Measurements from ENCODE around the gene UFSP2.
A peak's percentile ranks its signal among the peaks of the same experiment; 100 is the strongest.

UFSP2 gene

DNA sequence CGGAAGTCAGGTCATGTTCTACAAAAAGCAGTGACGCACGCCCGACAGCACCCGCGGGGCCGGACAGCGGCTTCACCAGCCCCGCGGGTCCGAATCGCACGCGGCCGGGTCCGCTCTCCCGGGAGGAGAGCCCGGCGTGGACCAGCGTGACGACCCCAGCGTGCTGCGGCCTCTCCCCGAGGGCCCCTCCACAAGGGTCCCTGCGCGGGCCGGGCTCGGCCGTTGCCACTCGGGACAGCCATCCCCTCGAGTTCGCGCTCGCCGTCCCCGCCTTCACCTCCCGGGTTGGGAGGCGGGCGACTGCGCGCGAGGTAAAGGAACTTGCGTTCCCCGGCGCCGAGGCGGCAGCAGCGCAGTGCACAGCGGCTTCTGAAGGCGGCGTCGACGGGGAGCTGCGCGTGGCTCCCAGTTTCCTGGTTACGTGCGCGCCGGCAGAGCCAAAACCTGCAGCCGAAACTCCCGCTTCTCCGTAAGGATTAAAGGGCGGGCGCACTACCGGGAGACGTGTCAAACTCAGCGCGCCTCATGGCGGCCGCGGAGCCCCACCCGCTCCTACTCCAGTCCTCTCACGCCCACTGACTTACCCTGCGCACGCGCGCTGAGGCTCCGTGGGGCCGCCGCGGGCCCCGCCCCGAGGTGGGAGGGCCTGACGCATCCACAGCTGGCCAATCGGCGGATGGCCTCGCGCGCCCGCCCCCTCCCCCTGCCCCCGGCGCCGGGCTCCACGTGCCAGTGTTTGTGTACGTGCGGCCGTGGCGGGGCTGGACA is 29.6 kb downstream of the UFSP2 start:
- H3K9me3 ChIP-seq (ENCODE audit: insufficient read depth, low read length) = no peaks in the 10 kb centered on the region
- peak overlapping the region; percentile 84 for H3K9ac ChIP-seq (ENCODE audit: low read length)
- no peak for TF ChIP-seq EZH2phosphoT487 (conservative IDR thresholded peaks at IDR 0.05; ENCODE audit: low read length)
- TF ChIP-seq, protein P1, sequence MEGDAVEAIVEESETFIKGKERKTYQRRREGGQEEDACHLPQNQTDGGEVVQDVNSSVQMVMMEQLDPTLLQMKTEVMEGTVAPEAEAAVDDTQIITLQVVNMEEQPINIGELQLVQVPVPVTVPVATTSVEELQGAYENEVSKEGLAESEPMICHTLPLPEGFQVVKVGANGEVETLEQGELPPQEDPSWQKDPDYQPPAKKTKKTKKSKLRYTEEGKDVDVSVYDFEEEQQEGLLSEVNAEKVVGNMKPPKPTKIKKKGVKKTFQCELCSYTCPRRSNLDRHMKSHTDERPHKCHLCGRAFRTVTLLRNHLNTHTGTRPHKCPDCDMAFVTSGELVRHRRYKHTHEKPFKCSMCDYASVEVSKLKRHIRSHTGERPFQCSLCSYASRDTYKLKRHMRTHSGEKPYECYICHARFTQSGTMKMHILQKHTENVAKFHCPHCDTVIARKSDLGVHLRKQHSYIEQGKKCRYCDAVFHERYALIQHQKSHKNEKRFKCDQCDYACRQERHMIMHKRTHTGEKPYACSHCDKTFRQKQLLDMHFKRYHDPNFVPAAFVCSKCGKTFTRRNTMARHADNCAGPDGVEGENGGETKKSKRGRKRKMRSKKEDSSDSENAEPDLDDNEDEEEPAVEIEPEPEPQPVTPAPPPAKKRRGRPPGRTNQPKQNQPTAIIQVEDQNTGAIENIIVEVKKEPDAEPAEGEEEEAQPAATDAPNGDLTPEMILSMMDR (IDR thresholded peaks at IDR 0.05; ENCODE audit: insufficient read depth, low read length, poor library complexity, severe bottlenecking) = no peak
- H3K79me2 ChIP-seq (ENCODE audit: insufficient read depth, low read length) = no peaks in the 10 kb centered on the region
- no peaks in the 10 kb centered on the region for H3K27me3 ChIP-seq (ENCODE audit: low read length)
- peak overlapping the region; percentile 77 for H3K4me3 ChIP-seq (ENCODE audit: insufficient read depth, low read length, poor library complexity, severe bottlenecking)
- H3F3A ChIP-seq (ENCODE audit: insufficient read depth) = peaks cover 31% of the 10 kb centered on the region
- no peaks in the 10 kb centered on the region for H4K20me1 ChIP-seq (ENCODE audit: low read depth, low read length)
- H3K27ac ChIP-seq (ENCODE audit: low read depth, low read length) = peak overlapping the region; percentile 64
- H3K4me2 ChIP-seq (ENCODE audit: low read depth, low read length, poor library complexity, severe bottlenecking) = peak overlapping the region; percentile 95
- H3K36me3 ChIP-seq (ENCODE audit: low read length) = peaks cover 17% of the 10 kb centered on the region
- H2AFZ ChIP-seq (ENCODE audit: low read depth, low read length, severe bottlenecking) = peak overlapping the region; percentile 77
- no peaks in the 10 kb centered on the region for H3K9me2 ChIP-seq (replicated peaks; ENCODE audit: insufficient read depth, low read length)

DNA sequence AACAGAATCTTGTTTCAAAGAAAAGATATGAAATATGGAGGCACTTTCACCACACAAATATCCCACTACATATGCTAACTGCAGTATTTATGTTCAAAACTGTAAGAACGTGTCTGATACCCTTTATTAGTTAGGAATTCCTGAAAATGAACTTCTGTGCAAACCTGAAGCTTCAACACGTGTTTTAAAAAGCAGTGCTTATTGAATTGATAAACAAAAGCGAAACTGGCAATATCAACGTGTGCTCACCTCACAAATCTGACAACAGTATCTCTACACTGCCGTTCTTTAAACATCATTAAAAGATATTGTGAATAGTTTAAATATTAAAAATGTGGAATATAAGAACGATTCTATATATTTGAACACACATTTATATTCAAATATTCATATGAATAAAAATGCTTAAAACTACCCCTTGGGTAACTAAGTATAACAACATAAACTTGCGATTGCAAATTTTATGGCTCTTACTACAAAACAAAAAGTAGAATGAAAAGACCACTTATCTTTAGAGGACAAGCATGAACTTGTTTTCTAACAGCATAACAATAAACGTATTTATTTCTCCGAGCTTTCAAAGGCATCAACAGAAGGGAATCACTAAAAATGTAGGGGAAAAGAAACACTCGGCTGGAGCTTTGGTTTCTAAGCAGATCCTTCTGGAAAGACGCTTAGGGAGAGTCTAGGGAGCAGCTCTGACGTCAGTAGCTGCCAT is 30.4 kb downstream of the UFSP2 start, which contains the start of gene LRP2BP:
Gene LRP2BP (minus strand): TSS at position 687 of the 718 bp plus-strand sequence. CDS start 17,738 bp downstream, outside the sequence.
- H2AFZ ChIP-seq (ENCODE audit: low read depth, low read length, severe bottlenecking) = peak within 1 kb of the TSS; percentile 77
- H3K27ac ChIP-seq (ENCODE audit: low read depth, low read length) = peak within 1 kb of the TSS; percentile 64
- no peaks in the 10 kb centered on the region for H3K27me3 ChIP-seq (ENCODE audit: low read length)
- H3K9ac ChIP-seq (ENCODE audit: low read length) = peak within 1 kb of the TSS; percentile 84
- peak within 1 kb of the TSS; percentile 95 for H3K4me2 ChIP-seq (ENCODE audit: low read depth, low read length, poor library complexity, severe bottlenecking)
- TF ChIP-seq, protein P1 (IDR thresholded peaks at IDR 0.05; ENCODE audit: insufficient read depth, low read length, poor library complexity, severe bottlenecking) = no peak
- TF ChIP-seq EZH2phosphoT487 (conservative IDR thresholded peaks at IDR 0.05; ENCODE audit: low read length) = no peak
- peaks cover 31% of the 10 kb centered on the region for H3F3A ChIP-seq (ENCODE audit: insufficient read depth)
- H3K9me2 ChIP-seq (replicated peaks; ENCODE audit: insufficient read depth, low read length) = no peaks in the 10 kb centered on the region
- peaks cover 17% of the 10 kb centered on the region for H3K36me3 ChIP-seq (ENCODE audit: low read length)
- no peaks in the 10 kb centered on the region for H3K79me2 ChIP-seq (ENCODE audit: insufficient read depth, low read length)
- peak within 1 kb of the TSS; percentile 77 for H3K4me3 ChIP-seq (ENCODE audit: insufficient read depth, low read length, poor library complexity, severe bottlenecking)
- H3K9me3 ChIP-seq (ENCODE audit: insufficient read depth, low read length) = no peaks in the 10 kb centered on the region
- H4K20me1 ChIP-seq (ENCODE audit: low read depth, low read length) = no peaks in the 10 kb centered on the region

DNA sequence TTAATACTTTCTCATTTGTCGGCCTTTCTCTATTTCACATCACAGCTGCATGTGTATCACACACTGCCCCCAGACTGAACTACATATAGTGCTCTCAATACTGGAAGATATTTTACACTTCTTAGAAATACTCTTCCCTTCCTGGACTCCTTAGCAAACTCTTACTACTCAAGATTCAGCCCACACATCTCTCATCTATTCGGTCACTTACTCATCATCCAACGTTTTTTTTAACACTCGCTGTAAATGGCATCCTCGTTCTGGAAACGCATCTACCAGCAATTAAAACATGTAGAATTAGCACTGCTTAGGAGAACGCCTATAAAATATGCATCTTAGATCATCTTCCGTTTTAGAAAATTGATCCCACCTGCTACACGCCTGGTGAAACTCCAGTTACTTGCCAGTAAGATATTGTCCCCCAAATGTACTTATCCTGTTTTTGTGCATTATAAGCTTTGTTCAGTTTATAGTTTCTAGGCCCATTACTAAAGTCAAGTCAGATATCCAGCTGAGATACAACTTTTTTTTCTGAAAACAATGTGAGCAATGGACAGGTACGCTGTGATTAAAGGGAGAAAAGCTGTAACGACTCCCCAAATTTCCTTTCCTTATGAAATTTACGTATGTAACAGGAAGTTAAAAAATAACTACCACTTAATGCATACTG is 31.1 kb downstream of the UFSP2 start:
- Histone ChIP-seq H3K9me2 (replicated peaks; ENCODE audit: insufficient read depth, low read length) (no peaks in the 10 kb centered on the region), H3K27me3 (ENCODE audit: low read length) (no peaks in the 10 kb centered on the region), H3K4me3 (ENCODE audit: insufficient read depth, low read length, poor library complexity, severe bottlenecking) (peak overlapping the region; percentile 77), H4K20me1 (ENCODE audit: low read depth, low read length) (no peaks in the 10 kb centered on the region), H3K9me3 (ENCODE audit: insufficient read depth, low read length) (no peaks in the 10 kb centered on the region), H3K27ac (ENCODE audit: low read depth, low read length) (peak overlapping the region; percentile 64; the same call in 1 of the 2 replicates), H3K9ac (ENCODE audit: low read length) (peak overlapping the region; percentile 84), H3F3A (ENCODE audit: insufficient read depth) (peaks cover 31% of the 10 kb centered on the region), H3K79me2 (ENCODE audit: insufficient read depth, low read length) (no peaks in the 10 kb centered on the region), H3K36me3 (ENCODE audit: low read length) (peaks cover 11% of the 10 kb centered on the region), H3K4me2 (ENCODE audit: low read depth, low read length, poor library complexity, severe bottlenecking) (peak overlapping the region; percentile 95), H2AFZ (ENCODE audit: low read depth, low read length, severe bottlenecking) (peak overlapping the region; percentile 77)
- TF ChIP-seq, protein P1 (IDR thresholded peaks at IDR 0.05; ENCODE audit: insufficient read depth, low read length, poor library complexity, severe bottlenecking) = no peak
- TF ChIP-seq EZH2phosphoT487 (conservative IDR thresholded peaks at IDR 0.05; ENCODE audit: low read length) = no peak

Measured in SU-DHL-6 (cell line).